ENCODE results near the gene SUSD2. TPM values are rescaled to one million over a fixed set of nuclear protein-coding genes. Genes with fewer than 3 reads are reported as not detected.
"Not testable (repeated sequence)": the region's sequence is repeated elsewhere in the genome, so short reads cannot be mapped to it uniquely, and the experiment has no call there.

Gene SUSD2, protein sequence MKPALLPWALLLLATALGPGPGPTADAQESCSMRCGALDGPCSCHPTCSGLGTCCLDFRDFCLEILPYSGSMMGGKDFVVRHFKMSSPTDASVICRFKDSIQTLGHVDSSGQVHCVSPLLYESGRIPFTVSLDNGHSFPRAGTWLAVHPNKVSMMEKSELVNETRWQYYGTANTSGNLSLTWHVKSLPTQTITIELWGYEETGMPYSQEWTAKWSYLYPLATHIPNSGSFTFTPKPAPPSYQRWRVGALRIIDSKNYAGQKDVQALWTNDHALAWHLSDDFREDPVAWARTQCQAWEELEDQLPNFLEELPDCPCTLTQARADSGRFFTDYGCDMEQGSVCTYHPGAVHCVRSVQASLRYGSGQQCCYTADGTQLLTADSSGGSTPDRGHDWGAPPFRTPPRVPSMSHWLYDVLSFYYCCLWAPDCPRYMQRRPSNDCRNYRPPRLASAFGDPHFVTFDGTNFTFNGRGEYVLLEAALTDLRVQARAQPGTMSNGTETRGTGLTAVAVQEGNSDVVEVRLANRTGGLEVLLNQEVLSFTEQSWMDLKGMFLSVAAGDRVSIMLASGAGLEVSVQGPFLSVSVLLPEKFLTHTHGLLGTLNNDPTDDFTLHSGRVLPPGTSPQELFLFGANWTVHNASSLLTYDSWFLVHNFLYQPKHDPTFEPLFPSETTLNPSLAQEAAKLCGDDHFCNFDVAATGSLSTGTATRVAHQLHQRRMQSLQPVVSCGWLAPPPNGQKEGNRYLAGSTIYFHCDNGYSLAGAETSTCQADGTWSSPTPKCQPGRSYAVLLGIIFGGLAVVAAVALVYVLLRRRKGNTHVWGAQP
- under 1 TPM; 0.11 to 0.24 (median 0.19) TPM for total RNA-seq (2021; fragmentation: NEBNext Ultra II Directional; extraction: Animal tissue kit (Norgen Biotek cat#: 25700))
- long read RNA-seq = 0 reads

DNA sequence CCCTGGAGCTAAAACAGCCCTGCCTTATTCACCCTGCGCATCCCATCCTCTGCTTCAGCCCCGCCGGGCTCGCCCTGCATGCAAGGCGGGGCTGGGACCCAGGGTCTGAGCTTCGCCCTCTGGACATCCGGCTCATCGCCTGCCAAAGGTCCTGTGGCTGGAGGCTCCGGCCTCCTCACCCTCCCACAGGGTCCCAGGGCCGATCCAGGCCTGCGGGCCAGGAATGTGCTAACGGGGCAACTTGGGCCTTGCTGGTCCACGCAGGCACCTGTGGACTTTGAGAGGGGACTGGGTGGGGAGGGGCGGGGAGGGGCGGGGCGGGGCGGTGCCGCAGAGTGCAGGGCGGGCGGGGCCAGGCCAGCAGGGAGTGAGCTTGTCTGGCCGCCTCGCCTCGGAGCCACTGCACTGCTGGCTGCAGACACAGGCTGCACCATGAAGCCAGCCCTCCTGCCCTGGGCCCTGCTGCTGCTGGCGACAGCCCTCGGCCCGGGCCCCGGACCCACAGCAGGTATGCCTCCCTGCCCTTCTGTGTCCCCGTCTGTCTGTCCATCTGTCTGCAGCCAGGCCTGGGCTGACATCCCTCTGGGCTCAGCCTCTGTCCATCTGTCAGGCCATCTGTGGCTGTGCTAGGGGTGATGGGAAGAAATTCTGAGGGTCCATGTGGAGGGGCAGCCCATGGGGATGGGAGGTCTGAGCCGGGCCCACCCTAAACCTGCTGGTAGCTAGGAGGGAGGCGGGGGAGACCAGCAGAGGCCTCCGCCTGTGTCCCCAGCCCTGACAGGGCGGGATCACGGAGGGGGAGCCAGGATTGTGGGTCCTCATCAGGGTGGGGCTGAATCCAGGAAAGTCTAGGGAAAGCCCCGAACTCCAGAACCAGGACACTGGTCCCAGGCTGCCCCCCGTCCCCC, at the start of gene SUSD2:
Gene SUSD2, plus strand, starts transcription at position 400 of the 908 bp plus-strand sequence. Its CDS starts 33 bp downstream, at position 433.
- Mint-ChIP-seq H3K27ac (no peak within 1 kb of the TSS), H3K9me3 (no peaks in the 10 kb centered on the region), H3K4me3 (no peak within 1 kb of the TSS), H3K36me3 (ENCODE audit: low read depth) (no peaks in the 10 kb centered on the region), H3K27me3 (ENCODE audit: insufficient read depth) (peaks cover 2% of the 10 kb centered on the region; the same call in 1 of the 2 replicates), H3K4me1 (ENCODE audit: low read depth) (no peaks in the 10 kb centered on the region)
- TF ChIP-seq, protein P1, sequence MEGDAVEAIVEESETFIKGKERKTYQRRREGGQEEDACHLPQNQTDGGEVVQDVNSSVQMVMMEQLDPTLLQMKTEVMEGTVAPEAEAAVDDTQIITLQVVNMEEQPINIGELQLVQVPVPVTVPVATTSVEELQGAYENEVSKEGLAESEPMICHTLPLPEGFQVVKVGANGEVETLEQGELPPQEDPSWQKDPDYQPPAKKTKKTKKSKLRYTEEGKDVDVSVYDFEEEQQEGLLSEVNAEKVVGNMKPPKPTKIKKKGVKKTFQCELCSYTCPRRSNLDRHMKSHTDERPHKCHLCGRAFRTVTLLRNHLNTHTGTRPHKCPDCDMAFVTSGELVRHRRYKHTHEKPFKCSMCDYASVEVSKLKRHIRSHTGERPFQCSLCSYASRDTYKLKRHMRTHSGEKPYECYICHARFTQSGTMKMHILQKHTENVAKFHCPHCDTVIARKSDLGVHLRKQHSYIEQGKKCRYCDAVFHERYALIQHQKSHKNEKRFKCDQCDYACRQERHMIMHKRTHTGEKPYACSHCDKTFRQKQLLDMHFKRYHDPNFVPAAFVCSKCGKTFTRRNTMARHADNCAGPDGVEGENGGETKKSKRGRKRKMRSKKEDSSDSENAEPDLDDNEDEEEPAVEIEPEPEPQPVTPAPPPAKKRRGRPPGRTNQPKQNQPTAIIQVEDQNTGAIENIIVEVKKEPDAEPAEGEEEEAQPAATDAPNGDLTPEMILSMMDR (IDR thresholded peaks at IDR 0.05) = no peak
- DNase-seq = no peak

DNA sequence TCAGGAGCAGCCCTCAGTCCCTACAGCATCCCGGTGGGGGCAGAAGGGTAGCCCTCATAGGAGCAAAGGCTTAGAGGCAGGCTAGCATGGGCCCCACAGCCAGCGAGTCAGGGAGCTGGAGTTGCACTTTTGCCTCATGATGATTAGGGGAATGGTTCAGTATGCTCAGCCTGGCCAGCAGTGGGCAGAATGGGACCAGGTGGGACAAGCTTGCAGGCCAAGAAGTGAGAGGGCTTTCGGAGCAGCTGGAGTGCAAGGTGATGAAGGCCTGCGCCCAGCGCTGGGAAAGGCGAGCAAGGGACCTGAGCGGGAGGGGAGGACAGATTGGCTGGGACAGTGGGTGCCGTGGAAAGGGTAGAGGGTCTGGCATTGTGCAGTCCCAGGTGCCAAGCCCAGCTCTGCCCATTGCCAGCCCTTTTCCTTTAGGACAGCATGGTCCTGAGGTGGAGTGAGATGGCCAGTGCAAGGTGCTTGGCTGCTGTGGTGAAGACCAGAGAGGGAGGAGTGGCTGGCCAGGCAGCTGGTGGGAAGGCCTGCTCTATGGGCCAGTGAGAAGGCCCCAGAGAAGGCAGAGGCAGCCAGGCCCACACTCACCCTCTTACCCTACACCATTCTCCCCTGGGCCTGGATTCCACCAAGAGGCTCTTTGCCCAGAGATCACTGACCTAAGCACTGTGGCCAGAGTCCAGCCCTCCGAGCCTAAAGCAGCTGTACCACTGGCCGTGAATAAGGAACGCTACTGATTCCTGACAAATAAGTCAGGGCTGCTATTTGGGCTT, 47.9 kb upstream of the SUSD2 start:
- Mint-ChIP-seq H3K27me3 (ENCODE audit: insufficient read depth) (no peaks in the 10 kb centered on the region; the same call in 1 of the 2 replicates), H3K27ac (no peak overlapping the region), H3K36me3 (ENCODE audit: low read depth) (no peaks in the 10 kb centered on the region), H3K4me1 (ENCODE audit: low read depth) (peaks cover 15% of the 10 kb centered on the region), H3K9me3 (no peaks in the 10 kb centered on the region), H3K4me3 (no peak overlapping the region)
- no peak for DNase-seq
- TF ChIP-seq, protein P1 (IDR thresholded peaks at IDR 0.05) = peak; percentile 53

DNA sequence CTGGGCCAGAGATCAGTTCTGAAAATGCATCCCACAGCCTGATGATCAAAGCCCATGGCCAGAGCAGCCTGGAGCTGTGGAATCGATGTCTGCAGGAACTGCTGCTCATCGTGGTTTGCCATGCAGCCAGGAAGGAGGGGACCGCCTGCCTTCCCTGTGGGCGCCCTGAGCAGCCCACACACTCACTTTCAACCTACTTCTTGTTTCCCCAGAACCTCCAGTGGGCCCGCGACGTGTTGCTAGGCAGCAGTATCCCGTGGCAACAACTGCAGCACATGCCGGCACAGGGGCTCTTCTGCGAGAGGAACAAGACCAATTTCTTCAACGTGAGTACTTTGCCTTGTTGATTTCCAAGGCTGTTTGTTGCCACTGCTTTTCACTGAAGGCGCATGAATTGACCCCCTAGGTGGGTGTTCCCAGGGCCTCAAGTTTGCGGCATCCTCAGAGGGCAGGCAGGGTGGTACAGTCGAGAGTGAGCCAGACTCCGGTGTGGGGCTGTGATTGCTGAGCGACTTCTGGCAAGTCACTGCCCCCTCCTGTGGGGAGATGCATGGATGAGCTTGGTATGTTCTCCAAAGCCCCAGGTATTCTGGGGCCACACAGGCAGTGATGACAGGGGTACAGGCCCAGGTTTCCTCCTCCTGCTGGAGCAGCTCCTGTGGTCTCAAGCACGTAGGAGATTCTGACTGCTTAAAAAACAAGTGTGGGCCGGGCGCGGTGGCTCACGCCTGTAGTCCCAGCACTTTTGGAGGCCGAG, 47.0 kb upstream of the SUSD2 start:
- H3K27me3 Mint-ChIP-seq (ENCODE audit: insufficient read depth) = no peaks in the 10 kb centered on the region; the same call in 1 of the 2 replicates
- H3K9me3 Mint-ChIP-seq = no peaks in the 10 kb centered on the region
- H3K27ac Mint-ChIP-seq = no peak overlapping the region
- no peaks in the 10 kb centered on the region for H3K36me3 Mint-ChIP-seq (ENCODE audit: low read depth)
- H3K4me3 Mint-ChIP-seq = no peak overlapping the region
- DNase-seq = no peak
- peaks cover 20% of the 10 kb centered on the region for H3K4me1 Mint-ChIP-seq (ENCODE audit: low read depth)
- TF ChIP-seq, protein P1 (IDR thresholded peaks at IDR 0.05) = no peak

DNA sequence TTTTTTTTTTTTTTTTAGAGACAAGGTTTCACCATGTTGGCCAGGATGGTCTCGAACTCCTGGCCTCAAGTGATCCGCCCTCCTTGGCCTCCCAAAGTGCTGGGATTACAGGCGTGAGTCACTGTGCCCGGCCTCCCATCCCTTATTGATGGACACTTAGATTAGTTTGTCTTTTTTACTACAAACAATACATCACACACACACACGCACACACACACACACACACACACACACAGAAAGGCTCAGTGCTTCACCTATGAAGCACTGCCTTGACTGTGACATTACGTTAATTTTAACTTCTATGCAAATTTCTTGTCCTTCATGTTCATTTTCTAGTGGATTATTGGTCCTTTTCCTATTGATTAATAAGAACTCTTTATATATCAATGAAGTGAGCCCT, 44.8 kb upstream of the SUSD2 start:
- H3K27ac Mint-ChIP-seq; H3K9me3 Mint-ChIP-seq; H3K27me3 Mint-ChIP-seq (ENCODE audit: insufficient read depth); H3K4me3 Mint-ChIP-seq; H3K36me3 Mint-ChIP-seq (ENCODE audit: low read depth); DNase-seq: not testable (repeated sequence)
- H3K4me1 Mint-ChIP-seq (ENCODE audit: low read depth) = peaks cover 24% of the 10 kb centered on the region

DNA sequence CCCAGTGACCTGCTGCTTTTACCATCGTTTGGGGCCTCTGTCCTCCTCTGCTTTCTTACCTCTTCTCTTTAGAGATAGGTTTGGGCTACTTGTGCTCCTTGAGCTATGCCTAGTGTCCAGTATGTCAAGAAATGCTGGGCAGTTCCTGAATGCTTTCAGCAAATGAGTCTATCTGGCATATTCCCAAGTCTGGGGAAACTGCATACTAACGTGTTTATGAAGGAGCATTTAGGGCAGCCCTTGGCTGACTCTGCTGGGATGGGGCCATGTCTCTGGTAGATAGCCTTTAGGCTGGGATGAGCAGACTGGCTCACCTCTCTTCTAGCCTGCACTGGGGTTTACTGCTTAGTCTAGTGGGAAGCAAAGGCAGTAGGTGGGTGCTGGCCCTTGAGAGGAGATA, 43.7 kb upstream of the SUSD2 start:
- Mint-ChIP-seq H3K9me3 (no peaks in the 10 kb centered on the region), H3K36me3 (ENCODE audit: low read depth) (no peaks in the 10 kb centered on the region), H3K27me3 (ENCODE audit: insufficient read depth) (peaks cover 2% of the 10 kb centered on the region; the same call in 1 of the 2 replicates), H3K4me1 (ENCODE audit: low read depth) (peaks cover 35% of the 10 kb centered on the region), H3K27ac (peak overlapping the region; percentile 47), H3K4me3 (no peak overlapping the region)
- TF ChIP-seq, protein P1 (IDR thresholded peaks at IDR 0.05) = no peak
- peak; percentile 76 for DNase-seq
